Endothelial cell of coronary artery (primary cell): ENCODE results near the gene HSD17B7. TPM values are rescaled to one million over a fixed set of nuclear protein-coding genes. Genes with fewer than 3 reads are reported as not detected.

Experiments used
- total RNA-seq: library from RNA; depleted of rRNA; stranded (reverse); fragments of >200 nt; gene quantifications from 2 replicates; pipeline ENCODE4 v1.2.3, GENCODE V29; 2014

The HSD17B7 gene
- total RNA-seq = 15.0 and 20.3 TPM in 2 replicates

GRCh38 chr1:162790303-162790984, at the start of gene HSD17B7:
TSS of gene HSD17B7 (plus strand) at chr1:162790702. CDS start at chr1:162790801, 99 bp downstream.

GRCh38 chr1:162861101-162861500, 70.6 kb downstream of the HSD17B7 start, which contains the start of gene CCDC190:
TSS of gene CCDC190 (minus strand) at chr1:162861175. CDS start at chr1:162859646, 1,529 bp downstream.

Other genes starting within 250 kb of the HSD17B7 start
- gene UAP1, start 229.0 kb upstream of the HSD17B7 start, total RNA-seq = 149 and 184 TPM in 2 replicates
- gene DDR2, start 158.2 kb upstream of the HSD17B7 start, total RNA-seq = 10.4 and 12.3 TPM in 2 replicates
- gene CCDC190, start 70.5 kb downstream of the HSD17B7 start, total RNA-seq = 10.4 and 46.1 TPM in 2 replicates